K562 (cell line): ENCODE measurements around the gene TNNT3.

Source experiments
- CHD2 ChIP-seq: IDR thresholded peaks from 2 replicates; pipeline ENCODE4 v1.6.1; 2011; ENCODE audit warnings: low read depth, low read length
- CTCF ChIP-seq, 3 experiments: IDR thresholded peaks in 2 of 3; conservative IDR thresholded peaks in 1 of 3; 2 replicates each; pipeline ENCODE4 v1.5.1; 2011 to 2012; ENCODE audit warnings: low read length in 3 of 3, mild to moderate bottlenecking in 3 of 3, control low read depth in 2 of 3, improper control_type of control experiment in 1 of 3, inconsistent platforms in 1 of 3, low read depth in 1 of 3, mixed read lengths in 1 of 3, moderate library complexity in 1 of 3; ENCODE audit not compliant: insufficient read depth in 2 of 3
- E2F5 ChIP-seq: sonication (generic); formaldehyde crosslinking; IDR thresholded peaks from 2 replicates; pipeline ENCODE4 v1.8.0; 2022; ENCODE audit warnings: mild to moderate bottlenecking, missing genetic modification reagents
- ELF4 ChIP-seq: fragments of 450-650 bp; formaldehyde crosslinking; IDR thresholded peaks from 2 replicates; pipeline ENCODE4 v1.4.0; 2022; ENCODE audit warnings: missing genetic modification characterization
- EP300 ChIP-seq: IDR thresholded peaks from 2 replicates; pipeline ENCODE4 v1.6.1; 2012; ENCODE audit warnings: low read length, improper control_type of control experiment
- EZH2 ChIP-seq: IDR thresholded peaks from 2 replicates; pipeline ENCODE4 v1.6.1; 2012; ENCODE audit warnings: low read depth, mild to moderate bottlenecking, inconsistent platforms, low read length, borderline replicate concordance
- FOXJ2 ChIP-seq: fragments of 200-800 bp; sonication (Bioruptor generic); IDR thresholded peaks from 2 replicates; pipeline ENCODE4 v1.6.1; 2016; ENCODE audit warnings: missing genetic modification characterization, missing compliant biosample characterization
- GABPB1 ChIP-seq: sonication (generic); formaldehyde crosslinking; IDR thresholded peaks from 2 replicates; pipeline ENCODE4 v1.8.0; 2022; ENCODE audit warnings: mild to moderate bottlenecking, missing genetic modification reagents
- JUN ChIP-seq, 2 experiments: sonication (generic) in 1 of 2; formaldehyde crosslinking in 1 of 2; IDR thresholded peaks; 2 replicates each; pipeline versions ENCODE4 v1.6.1 to v1.8.0; 2012 to 2022; ENCODE audit warnings: borderline replicate concordance in 2 of 2, mild to moderate bottlenecking in 2 of 2, improper control_type of control experiment in 1 of 2, low read depth in 1 of 2, low read length in 1 of 2, missing genetic modification reagents in 1 of 2
- NR1H2 ChIP-seq: sonication (generic); formaldehyde crosslinking; IDR thresholded peaks from 2 replicates; pipeline ENCODE4 v1.4.0; 2020; ENCODE audit warnings: mild to moderate bottlenecking, missing genetic modification reagents
- PML ChIP-seq: IDR thresholded peaks from 2 replicates; pipeline ENCODE4 v1.6.1; 2012; ENCODE audit warnings: low read length, inconsistent platforms
- ZC3H11A ChIP-seq: IDR thresholded peaks from 2 replicates; pipeline ENCODE4 v1.6.1; 2012; ENCODE audit warnings: low read depth, low read length, improper control_type of control experiment
- ZNF232 ChIP-seq: sonication (generic); formaldehyde crosslinking; IDR thresholded peaks from 2 replicates; pipeline ENCODE4 v1.8.0; 2022; ENCODE audit warnings: mild to moderate bottlenecking, missing genetic modification reagents

DNA sequence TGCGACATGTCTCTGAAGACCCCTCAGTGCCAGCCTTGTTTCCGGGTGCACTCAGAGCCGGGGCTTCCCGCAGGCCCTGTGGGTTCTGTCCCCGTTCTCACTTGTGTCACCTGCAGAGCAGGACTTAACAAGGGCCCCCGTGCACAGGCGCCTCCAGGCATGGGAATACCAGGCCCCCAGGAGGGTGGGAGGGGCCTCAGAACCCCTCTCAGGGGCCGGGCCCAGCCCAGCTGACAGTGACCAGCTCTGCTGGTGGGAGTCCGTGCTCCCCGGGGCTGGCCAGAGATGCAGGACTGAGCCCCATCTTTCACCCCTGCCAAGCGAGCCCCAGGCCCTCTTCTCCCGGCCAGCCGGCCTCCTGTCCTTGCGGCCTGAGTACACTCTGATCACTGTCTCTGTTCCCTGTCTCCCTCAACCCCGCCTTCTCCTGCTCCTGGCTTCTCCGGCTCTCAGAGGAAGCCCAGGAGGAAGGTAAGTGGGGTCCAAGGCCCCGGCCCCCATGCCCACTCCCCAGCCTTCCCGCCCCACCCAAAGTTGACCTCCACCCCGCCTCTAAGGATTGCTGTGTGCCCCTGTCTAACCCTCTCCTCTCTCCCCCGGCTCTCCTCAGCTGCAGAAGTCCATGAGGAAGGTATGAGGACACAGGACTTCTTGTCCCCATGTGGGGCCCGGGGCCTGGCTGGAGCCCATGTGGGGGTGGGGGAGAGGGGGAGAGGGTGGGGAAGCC, 5.3 kb downstream of the TNNT3 start:
- TF ChIP-seq E2F5 (CRISPR knock-in tag) = no peak
- TF ChIP-seq FOXJ2 (tag) = no peak
- TF ChIP-seq CTCF (IDR thresholded peaks at IDR 0.05 in 2 of 3, conservative IDR thresholded peaks at IDR 0.05 in 1 of 3; ENCODE audit: insufficient read depth in 2 of 3, low read depth in 1 of 3, low read length in 3 of 3) = no peak
- TF ChIP-seq GABPB1 (CRISPR knock-in tag) = no peak
- TF ChIP-seq ZC3H11A = no peak
- no peak for TF ChIP-seq ELF4 (CRISPR knock-in tag)
- no peak for TF ChIP-seq NR1H2
- TF ChIP-seq EP300 = no peak
- TF ChIP-seq ZNF232 (CRISPR knock-in tag) = no peak
- TF ChIP-seq EZH2 = no peak
- no peak for TF ChIP-seq JUN (IDR thresholded peaks at IDR 0.05; ENCODE audit: borderline replicate concordance, low read depth, low read length)
- TF ChIP-seq JUN (CRISPR knock-in tag; IDR thresholded peaks at IDR 0.05; ENCODE audit: borderline replicate concordance) = no peak
- no peak for TF ChIP-seq PML
- no peak for TF ChIP-seq CHD2
